ENCODE results near the gene MB.

Gene MB

GRCh38 chr22:35620624-35621251 is 3.6 kb upstream of the MB start:
- no peaks in the 10 kb centered on the region for H3K79me2 ChIP-seq (ENCODE audit: control insufficient read depth, insufficient read depth, low read length, poor library complexity)
- H2AK5ac ChIP-seq (ENCODE audit: low read length): no peak overlapping the region
- H3K27ac ChIP-seq (ENCODE audit: low read depth, low read length): no peak overlapping the region
- H3K9me3 ChIP-seq (ENCODE audit: insufficient read depth, low read depth, low read length): no peaks in the 10 kb centered on the region
- no peak overlapping the region for H2BK12ac ChIP-seq (ENCODE audit: low read length)
- H3K4ac ChIP-seq (ENCODE audit: low read depth, low read length): no peak overlapping the region
- no peak overlapping the region for H4K12ac ChIP-seq (ENCODE audit: low read depth, low read length)
- no peak overlapping the region for H3K4me3 ChIP-seq (ENCODE audit: low read depth, low read length)
- H2AFZ ChIP-seq (ENCODE audit: insufficient read depth, low read length, poor library complexity): no peak overlapping the region
- H3K9ac ChIP-seq (ENCODE audit: low read length): no peak overlapping the region
- H3K4me2 ChIP-seq (ENCODE audit: low read length): no peak overlapping the region
- H3K27me3 ChIP-seq (ENCODE audit: insufficient read depth, low read length): no peaks in the 10 kb centered on the region
- H3K18ac ChIP-seq (ENCODE audit: low read length): no peak overlapping the region
- WGBS (ENCODE audit: extremely low coverage, insufficient coverage, insufficient read length): no CpG with 5 or more reads among the region's 15 CpGs
- no peak overlapping the region for H3K14ac ChIP-seq (ENCODE audit: low read length)
- no peak overlapping the region for H4K8ac ChIP-seq (ENCODE audit: low read depth, low read length)
- H2BK5ac ChIP-seq (ENCODE audit: low read depth, low read length, poor library complexity): no peak overlapping the region
- no peak overlapping the region for H3K23ac ChIP-seq (ENCODE audit: low read length)
- no peaks in the 10 kb centered on the region for H3K4me1 ChIP-seq (ENCODE audit: control insufficient read depth in 1 of 2, insufficient read depth in 2 of 2, low read length in 2 of 2)
- DNase-seq: no peak
- H3K79me1 ChIP-seq (ENCODE audit: low read length): no peaks in the 10 kb centered on the region
- no peaks in the 10 kb centered on the region for H3K36me3 ChIP-seq (ENCODE audit: control insufficient read depth in 1 of 2, insufficient read depth in 2 of 2, low read length in 2 of 2)
- H4K91ac ChIP-seq (ENCODE audit: low read depth, low read length): no peak overlapping the region
- no peak overlapping the region for H2BK120ac ChIP-seq (ENCODE audit: insufficient read depth, low read length, poor library complexity)

DNA sequence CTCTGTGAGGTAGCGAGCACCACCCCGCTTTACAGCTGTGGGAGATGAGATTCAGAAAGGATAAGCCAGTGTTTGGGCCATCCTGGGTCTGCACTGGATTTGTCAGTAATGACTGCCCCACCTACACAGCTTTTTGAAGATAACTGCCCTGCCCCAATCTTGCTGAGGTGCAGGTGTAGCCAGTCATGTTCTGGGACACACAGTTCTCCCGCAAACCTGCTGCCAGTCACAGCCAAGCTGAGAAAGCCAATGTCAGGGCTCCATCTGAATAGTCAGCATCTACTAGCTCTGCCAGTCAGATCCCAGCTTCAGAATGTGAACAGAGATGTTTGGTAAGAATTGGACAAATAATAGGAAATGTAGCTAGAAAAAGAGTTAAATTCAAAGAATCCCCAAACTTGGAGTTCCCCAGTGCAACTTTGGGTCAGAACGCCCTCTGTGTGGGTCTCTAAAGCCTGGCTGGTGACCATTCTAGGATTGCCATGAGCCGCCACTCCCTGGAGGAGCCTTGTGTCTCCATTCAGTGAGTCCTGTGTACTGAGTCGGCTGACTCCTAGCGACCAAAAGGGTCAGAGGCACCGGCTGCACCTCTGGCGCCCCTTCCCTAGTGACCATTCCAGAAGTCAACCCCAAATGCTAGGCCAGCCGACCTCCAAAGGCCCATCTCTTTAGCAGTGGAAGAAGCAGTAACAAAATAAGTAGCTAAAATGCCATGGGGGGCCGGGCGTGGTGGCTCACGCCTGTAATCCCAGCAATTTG is 2.4 kb upstream of the MB start:
- Histone ChIP-seq H3K4me1 (ENCODE audit: control insufficient read depth in 1 of 2, insufficient read depth in 2 of 2, low read length in 2 of 2) (no peaks in the 10 kb centered on the region), H3K4me2 (ENCODE audit: low read length) (no peak overlapping the region), H3K79me1 (ENCODE audit: low read length) (no peaks in the 10 kb centered on the region), H3K18ac (ENCODE audit: low read length) (no peak overlapping the region), H3K27me3 (ENCODE audit: insufficient read depth, low read length) (no peaks in the 10 kb centered on the region), H3K4ac (ENCODE audit: low read depth, low read length) (no peak overlapping the region), H2BK12ac (ENCODE audit: low read length) (no peak overlapping the region), H4K8ac (ENCODE audit: low read depth, low read length) (no peak overlapping the region), H3K4me3 (ENCODE audit: low read depth, low read length) (no peak overlapping the region), H2BK5ac (ENCODE audit: low read depth, low read length, poor library complexity) (no peak overlapping the region), H4K91ac (ENCODE audit: low read depth, low read length) (no peak overlapping the region), H3K23ac (ENCODE audit: low read length) (no peak overlapping the region), H3K36me3 (ENCODE audit: control insufficient read depth in 1 of 2, insufficient read depth in 2 of 2, low read length in 2 of 2) (no peaks in the 10 kb centered on the region), H3K27ac (ENCODE audit: low read depth, low read length) (no peak overlapping the region), H3K79me2 (ENCODE audit: control insufficient read depth, insufficient read depth, low read length, poor library complexity) (no peaks in the 10 kb centered on the region), H2AK5ac (ENCODE audit: low read length) (no peak overlapping the region), H3K9ac (ENCODE audit: low read length) (no peak overlapping the region), H3K14ac (ENCODE audit: low read length) (no peak overlapping the region), H2BK120ac (ENCODE audit: insufficient read depth, low read length, poor library complexity) (no peak overlapping the region), H3K9me3 (ENCODE audit: insufficient read depth, low read depth, low read length) (no peaks in the 10 kb centered on the region), H4K12ac (ENCODE audit: low read depth, low read length) (no peak overlapping the region), H2AFZ (ENCODE audit: insufficient read depth, low read length, poor library complexity) (no peak overlapping the region)
- no CpG with 5 or more reads among the region's 13 CpGs for WGBS (ENCODE audit: extremely low coverage, insufficient coverage, insufficient read length)
- no peak for DNase-seq

- Histone ChIP-seq H2BK12ac (ENCODE audit: low read length) (no peak overlapping the region), H3K79me1 (ENCODE audit: low read length) (no peaks in the 10 kb centered on the region), H2AK5ac (ENCODE audit: low read length) (no peak overlapping the region), H4K8ac (ENCODE audit: low read depth, low read length) (no peak overlapping the region), H3K14ac (ENCODE audit: low read length) (no peak overlapping the region), H3K9me3 (ENCODE audit: insufficient read depth, low read depth, low read length) (no peaks in the 10 kb centered on the region), H3K4me2 (ENCODE audit: low read length) (no peak overlapping the region), H3K18ac (ENCODE audit: low read length) (no peak overlapping the region), H3K23ac (ENCODE audit: low read length) (no peak overlapping the region), H3K4ac (ENCODE audit: low read depth, low read length) (no peak overlapping the region), H3K36me3 (ENCODE audit: control insufficient read depth in 1 of 2, insufficient read depth in 2 of 2, low read length in 2 of 2) (no peaks in the 10 kb centered on the region), H3K9ac (ENCODE audit: low read length) (no peak overlapping the region), H3K27me3 (ENCODE audit: insufficient read depth, low read length) (no peaks in the 10 kb centered on the region), H2AFZ (ENCODE audit: insufficient read depth, low read length, poor library complexity) (no peak overlapping the region), H3K79me2 (ENCODE audit: control insufficient read depth, insufficient read depth, low read length, poor library complexity) (no peaks in the 10 kb centered on the region), H3K27ac (ENCODE audit: low read depth, low read length) (no peak overlapping the region), H2BK120ac (ENCODE audit: insufficient read depth, low read length, poor library complexity) (no peak overlapping the region), H4K91ac (ENCODE audit: low read depth, low read length) (no peak overlapping the region), H3K4me1 (ENCODE audit: control insufficient read depth in 1 of 2, insufficient read depth in 2 of 2, low read length in 2 of 2) (no peaks in the 10 kb centered on the region), H2BK5ac (ENCODE audit: low read depth, low read length, poor library complexity) (no peak overlapping the region), H4K12ac (ENCODE audit: low read depth, low read length) (no peak overlapping the region), H3K4me3 (ENCODE audit: low read depth, low read length) (no peak overlapping the region)
- DNase-seq: no peak
- 100% methylated on average over 1 of the region's 1 CpG for WGBS (ENCODE audit: extremely low coverage, insufficient coverage, insufficient read length)
Measured at GRCh38 chr22:35618427-35619223, 1.5 kb upstream of the MB start.

- H3K36me3 ChIP-seq (ENCODE audit: control insufficient read depth in 1 of 2, insufficient read depth in 2 of 2, low read length in 2 of 2): no peaks in the 10 kb centered on the region
- no CpG with 5 or more reads among the region's 7 CpGs for WGBS (ENCODE audit: extremely low coverage, insufficient coverage, insufficient read length)
Measured at GRCh38 chr22:35616043-35616442, 1.1 kb downstream of the MB start.

More at GRCh38 chr22:35616043-35616442, 1.1 kb downstream of the MB start:
- H3K4me2 ChIP-seq (ENCODE audit: low read length): no peak overlapping the region
- no peaks in the 10 kb centered on the region for H3K9me3 ChIP-seq (ENCODE audit: insufficient read depth, low read depth, low read length)
- H4K91ac ChIP-seq (ENCODE audit: low read depth, low read length): no peak overlapping the region
- H4K8ac ChIP-seq (ENCODE audit: low read depth, low read length): no peak overlapping the region
- no peaks in the 10 kb centered on the region for H3K4me1 ChIP-seq (ENCODE audit: control insufficient read depth in 1 of 2, insufficient read depth in 2 of 2, low read length in 2 of 2)
- H2BK5ac ChIP-seq (ENCODE audit: low read depth, low read length, poor library complexity): no peak overlapping the region
- H3K9ac ChIP-seq (ENCODE audit: low read length): no peak overlapping the region
- no peaks in the 10 kb centered on the region for H3K27me3 ChIP-seq (ENCODE audit: insufficient read depth, low read length)
- no peaks in the 10 kb centered on the region for H3K79me2 ChIP-seq (ENCODE audit: control insufficient read depth, insufficient read depth, low read length, poor library complexity)
- H3K14ac ChIP-seq (ENCODE audit: low read length): no peak overlapping the region
- DNase-seq: no peak
- H3K4ac ChIP-seq (ENCODE audit: low read depth, low read length): no peak overlapping the region
- no peak overlapping the region for H2BK120ac ChIP-seq (ENCODE audit: insufficient read depth, low read length, poor library complexity)
- no peak overlapping the region for H2BK12ac ChIP-seq (ENCODE audit: low read length)
- no peaks in the 10 kb centered on the region for H3K79me1 ChIP-seq (ENCODE audit: low read length)
- H2AFZ ChIP-seq (ENCODE audit: insufficient read depth, low read length, poor library complexity): no peak overlapping the region
- no peak overlapping the region for H3K23ac ChIP-seq (ENCODE audit: low read length)
- no peak overlapping the region for H4K12ac ChIP-seq (ENCODE audit: low read depth, low read length)
- H3K27ac ChIP-seq (ENCODE audit: low read depth, low read length): no peak overlapping the region
- H3K4me3 ChIP-seq (ENCODE audit: low read depth, low read length): no peak overlapping the region
- no peak overlapping the region for H2AK5ac ChIP-seq (ENCODE audit: low read length)
- no peak overlapping the region for H3K18ac ChIP-seq (ENCODE audit: low read length)

Measured in trophoblast cell (in vitro differentiated cells and primary cell).